Measurements from ENCODE around the gene EIF4E1B.

Gene EIF4E1B

GRCh38 chr5:176647843-176648473 lies 17.5 kb downstream of the EIF4E1B start:
- POLR2A ChIA-PET (ENCODE audit: low non-redundant PET), result no interaction called here

DNA sequence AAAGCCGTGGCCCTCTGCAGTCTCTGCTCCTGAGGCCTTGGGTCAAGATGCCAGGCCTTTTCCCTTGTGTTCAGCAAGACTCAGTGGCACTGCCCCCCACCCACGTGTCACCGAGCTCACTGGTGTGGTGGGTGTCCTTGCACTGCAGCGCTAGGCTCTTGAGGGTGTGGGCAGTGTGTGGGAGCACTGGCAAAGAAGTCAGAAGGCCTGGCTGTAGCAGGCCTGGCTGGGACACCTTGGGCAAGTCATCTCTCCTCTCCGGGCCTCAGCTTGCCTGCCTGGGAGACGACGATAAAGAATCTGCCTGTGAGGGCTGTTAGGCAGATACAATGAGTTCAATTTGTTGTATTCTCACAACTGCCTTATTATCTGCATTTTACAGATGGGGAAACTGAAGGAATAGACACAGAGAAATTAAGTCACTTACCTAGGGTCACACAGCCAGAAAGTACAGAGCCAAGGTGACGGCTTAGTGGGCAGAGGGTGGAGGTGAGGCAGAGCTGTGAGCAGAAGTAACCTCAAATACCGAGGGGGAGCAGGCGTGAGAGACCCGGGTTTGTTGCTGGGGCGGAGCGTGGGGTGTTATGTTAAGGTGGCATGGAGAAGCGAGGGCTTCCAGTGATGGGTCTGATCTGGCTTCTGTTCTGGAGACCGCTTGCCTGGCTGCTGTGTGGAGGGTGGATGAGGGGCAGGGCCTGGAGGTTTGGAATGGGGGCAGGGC lies 18.2 kb downstream of the EIF4E1B start:
- TF ChIP-seq, protein P1, sequence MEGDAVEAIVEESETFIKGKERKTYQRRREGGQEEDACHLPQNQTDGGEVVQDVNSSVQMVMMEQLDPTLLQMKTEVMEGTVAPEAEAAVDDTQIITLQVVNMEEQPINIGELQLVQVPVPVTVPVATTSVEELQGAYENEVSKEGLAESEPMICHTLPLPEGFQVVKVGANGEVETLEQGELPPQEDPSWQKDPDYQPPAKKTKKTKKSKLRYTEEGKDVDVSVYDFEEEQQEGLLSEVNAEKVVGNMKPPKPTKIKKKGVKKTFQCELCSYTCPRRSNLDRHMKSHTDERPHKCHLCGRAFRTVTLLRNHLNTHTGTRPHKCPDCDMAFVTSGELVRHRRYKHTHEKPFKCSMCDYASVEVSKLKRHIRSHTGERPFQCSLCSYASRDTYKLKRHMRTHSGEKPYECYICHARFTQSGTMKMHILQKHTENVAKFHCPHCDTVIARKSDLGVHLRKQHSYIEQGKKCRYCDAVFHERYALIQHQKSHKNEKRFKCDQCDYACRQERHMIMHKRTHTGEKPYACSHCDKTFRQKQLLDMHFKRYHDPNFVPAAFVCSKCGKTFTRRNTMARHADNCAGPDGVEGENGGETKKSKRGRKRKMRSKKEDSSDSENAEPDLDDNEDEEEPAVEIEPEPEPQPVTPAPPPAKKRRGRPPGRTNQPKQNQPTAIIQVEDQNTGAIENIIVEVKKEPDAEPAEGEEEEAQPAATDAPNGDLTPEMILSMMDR (conservative IDR thresholded peaks at IDR 0.05; ENCODE audit: low read depth), result no peak
- no peak for DNase-seq (ENCODE audit: low spot score)
- POLR2A ChIA-PET (ENCODE audit: low non-redundant PET), result no interaction called here
- CTCF ChIA-PET, result interaction anchor here (0.6 to 6.3 kb wide), 4 partner anchors 9 to 847 kb away, joined by 3 to 31 read pairs (median 6); no protein-coding TSS in a partner anchor
- H3K27ac ChIP-seq, result peak overlapping the region; percentile 72

More at GRCh38 chr5:176647843-176648473, 17.5 kb downstream of the EIF4E1B start:
- TF ChIP-seq, protein P1 (conservative IDR thresholded peaks at IDR 0.05; ENCODE audit: low read depth), result no peak
- peak; percentile 71 for DNase-seq (ENCODE audit: low spot score)
- CTCF ChIA-PET, result interaction anchor here (0.6 to 6.3 kb wide), 4 partner anchors 10 to 202 kb away, joined by 3 to 31 read pairs (median 6); no protein-coding TSS in a partner anchor
- peak overlapping the region; percentile 72 for H3K27ac ChIP-seq

- DNase-seq (ENCODE audit: low spot score), result peak; percentile 55
- ChIA-PET CTCF (interaction anchor here (1.4 to 6.3 kb wide), 2 partner anchors 11 to 77 kb away, joined by 7 to 31 read pairs; no protein-coding TSS in a partner anchor), POLR2A (ENCODE audit: low non-redundant PET) (interaction anchor here (0.5 kb wide), 1 partner anchor 236 kb away, joined by 5 read pairs; no protein-coding TSS in a partner anchor)
- peak overlapping the region; percentile 4; the same call in 1 of the 2 replicates for H3K27ac ChIP-seq
- TF ChIP-seq, protein P1 (conservative IDR thresholded peaks at IDR 0.05; ENCODE audit: low read depth), result no peak
These were observed 19.9 kb downstream of the EIF4E1B start for GRCh38 chr5:176650354-176650884.

DNA sequence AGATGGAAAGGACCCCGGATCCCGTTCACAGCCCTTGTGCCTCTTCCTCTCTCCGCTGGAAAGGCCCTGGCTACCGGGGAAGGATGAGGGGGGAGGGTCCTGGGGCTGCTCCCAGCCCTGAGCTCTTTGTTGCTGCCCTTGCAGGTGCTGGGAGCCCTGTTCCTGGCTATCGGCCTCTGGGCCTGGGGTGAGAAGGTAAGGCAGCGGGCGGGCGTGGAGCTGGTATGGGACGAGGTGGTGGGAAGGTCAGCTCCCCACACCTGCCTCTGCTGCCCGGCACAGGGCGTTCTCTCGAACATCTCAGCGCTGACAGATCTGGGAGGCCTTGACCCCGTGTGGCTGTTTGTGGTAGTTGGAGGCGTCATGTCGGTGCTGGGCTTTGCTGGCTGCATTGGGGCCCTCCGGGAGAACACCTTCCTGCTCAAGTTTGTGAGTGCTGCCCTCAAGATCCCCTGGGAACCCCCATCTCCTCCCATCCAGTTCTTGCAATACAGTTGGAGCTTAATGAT lies 21.1 kb downstream of the EIF4E1B start:
- peak overlapping the region; percentile 4; the same call in 1 of the 2 replicates for H3K27ac ChIP-seq
- ChIA-PET CTCF (interaction anchor here (1.0 to 6.3 kb wide), 5 partner anchors 9 to 460 kb away, joined by 3 to 31 read pairs (median 3); no protein-coding TSS in a partner anchor), POLR2A (ENCODE audit: low non-redundant PET) (no interaction called here)
- no peak for DNase-seq (ENCODE audit: low spot score)
- TF ChIP-seq, protein P1 (conservative IDR thresholded peaks at IDR 0.05; ENCODE audit: low read depth), result no peak

DNA sequence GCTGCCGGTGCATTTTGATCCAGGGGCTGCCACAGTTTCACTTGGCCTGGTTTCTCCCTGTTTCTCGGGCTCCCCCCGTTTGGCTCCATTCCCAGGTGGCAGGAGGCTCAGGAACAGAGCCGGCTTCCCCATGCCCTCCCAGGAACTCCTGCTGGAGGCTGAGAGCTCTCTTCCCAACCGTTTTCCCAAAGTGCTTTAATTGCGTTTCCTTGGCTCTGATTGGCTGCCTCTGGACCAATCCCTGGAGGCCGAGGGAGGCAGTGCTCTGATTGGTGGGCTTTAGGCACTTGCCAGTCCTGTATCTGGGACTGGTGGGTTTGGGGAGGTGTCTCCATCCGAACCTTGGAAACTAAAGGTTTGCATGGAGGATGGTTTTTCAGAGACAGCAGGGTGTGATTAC lies 21.7 kb downstream of the EIF4E1B start:
- DNase-seq (ENCODE audit: low spot score), result peak; percentile 43
- TF ChIP-seq, protein P1 (conservative IDR thresholded peaks at IDR 0.05; ENCODE audit: low read depth), result no peak
- 0 out of 2 replicates have a peak overlapping the region, but pooled peaks have one; percentile 4 for H3K27ac ChIP-seq
- ChIA-PET POLR2A (ENCODE audit: low non-redundant PET) (no interaction called here), CTCF (interaction anchor here (1.0 to 6.3 kb wide), 5 partner anchors 9 to 460 kb away, joined by 3 to 31 read pairs (median 3); no protein-coding TSS in a partner anchor)
